IMR-90 (cell line): Measurements from ENCODE around the gene ACOXL.

Experiments used
- CTCF ChIP-seq: conservative IDR thresholded peaks from 2 replicates; pipeline ENCODE4 v1.5.1; 2012; ENCODE audit warnings: mild to moderate bottlenecking, low read depth, low read length, improper control_type of control experiment
- MAFK ChIP-seq: IDR thresholded peaks from 2 replicates; pipeline ENCODE4 v1.6.1; 2012; ENCODE audit warnings: low read depth, low read length, improper control_type of control experiment

GRCh38 chr2:111138839-111139238 is 406.5 kb downstream of the ACOXL start:
- TF ChIP-seq CTCF (no peak), MAFK (no peak)
